Endothelial cell of umbilical vein (primary cell): ENCODE results near the gene KIAA1217. TPM values are rescaled to one million over a fixed set of nuclear protein-coding genes. Genes with fewer than 3 reads are reported as not detected.

ENCODE experiments used
- BruUV-seq: library from RNA; stranded (reverse); fragments of 400-500 nt; replicated peaks from 2 replicates; lab custom pipeline; 2021; lab: Mats Ljungman, UMichigan
- CTCF ChIA-PET: fragments of 300-600, 350-600 bp; sonication (Branson Sonifier 250); formaldehyde crosslinking; loops from one replicate; lab custom pipeline; 2021; ENCODE audit warnings: antibody characterized with exemption, inconsistent platforms; lab: Charles Lee
- POLR2A ChIA-PET: fragments of 300-600, 350-600 bp; sonication (Branson Sonifier 250); formaldehyde crosslinking; loops from one replicate; lab custom pipeline; 2021; ENCODE audit warnings: antibody characterized with exemption, inconsistent platforms; lab: Charles Lee
- DNase-seq: peaks from one replicate; pipeline ENCODE4 v3.0.0-alpha.2; 2011; ENCODE audit warnings: low read depth, low spot score
- FAIRE-seq: peaks from 2 replicates; lab custom pipeline; 2011; peaks lifted over from hg19 to GRCh38; lab: Jason Lieb, UNC
- H2AFZ ChIP-seq: 2 replicates; pipeline ENCODE4 v1.6.0; 2012; ENCODE audit warnings: low read depth, low read length, control low read depth, inconsistent platforms
- H3K27ac ChIP-seq: 2 replicates; pipeline ENCODE4 v1.5.1; 2011; ENCODE audit warnings: low read depth, mild to moderate bottlenecking, control low read depth, low read length, moderate library complexity; ENCODE audit not compliant: insufficient read depth
- H3K27me3 ChIP-seq, 2 experiments: 2 replicates each; pipeline versions ENCODE4 v1.6.0 to v1.6.1; 2011; ENCODE audit warnings: low read length in 2 of 2, mixed read lengths in 1 of 2; ENCODE audit not compliant: control insufficient read depth in 2 of 2, insufficient read depth in 2 of 2
- H3K36me3 ChIP-seq, 2 experiments: 2 replicates in 1 of 2; 3 replicates in 1 of 2; pipeline ENCODE4 v1.5.1; 2011; ENCODE audit warnings: low read length in 2 of 2, mild to moderate bottlenecking in 1 of 2, moderate library complexity in 1 of 2; ENCODE audit not compliant: control insufficient read depth in 2 of 2, insufficient read depth in 2 of 2; ENCODE audit errors: extremely low read depth in 1 of 2
- H3K4me1 ChIP-seq: 3 replicates; pipeline ENCODE4 v1.5.1; 2011; ENCODE audit warnings: mild to moderate bottlenecking, low read length; ENCODE audit not compliant: control insufficient read depth, insufficient read depth; ENCODE audit errors: extremely low read depth
- H3K4me2 ChIP-seq: 2 replicates; pipeline ENCODE4 v1.6.1; 2011; ENCODE audit warnings: low read length, control low read depth, mixed read lengths; ENCODE audit not compliant: insufficient read depth
- H3K4me3 ChIP-seq, 3 experiments: fragments of 200-600 bp in 1 of 3; sonication (generic), shearing (Covaris generic) in 1 of 3; replicated peaks in 1 of 3; 2 replicates each; pipeline ENCODE4 v1.5.1; 2011 to 2016; ENCODE audit warnings: control low read depth in 3 of 3, low read length in 3 of 3, mild to moderate bottlenecking in 2 of 3, inconsistent platforms in 1 of 3, low read depth in 1 of 3, moderate library complexity in 1 of 3; ENCODE audit not compliant: insufficient read depth in 1 of 3
- H3K79me2 ChIP-seq: 2 replicates; pipeline ENCODE4 v1.6.0; 2012; ENCODE audit warnings: low read length, inconsistent platforms; ENCODE audit not compliant: control insufficient read depth, insufficient read depth
- H3K9ac ChIP-seq: replicated peaks from 2 replicates; pipeline ENCODE3; 2011; ENCODE audit warnings: low read length, control low read depth; ENCODE audit not compliant: insufficient read depth; ENCODE audit errors: extremely low read depth
- H3K9me1 ChIP-seq: replicated peaks from 3 replicates; pipeline ENCODE4 v1.6.0; 2011; ENCODE audit warnings: mild to moderate bottlenecking, low read length; ENCODE audit not compliant: control insufficient read depth, insufficient read depth; ENCODE audit errors: extremely low read depth
- H3K9me3 ChIP-seq: replicated peaks from 2 replicates; pipeline ENCODE4 v1.5.1; 2012; ENCODE audit warnings: low read length, inconsistent platforms; ENCODE audit not compliant: control insufficient read depth, insufficient read depth
- H4K20me1 ChIP-seq: replicated peaks from 2 replicates; pipeline ENCODE3; 2011; ENCODE audit warnings: mild to moderate bottlenecking, low read length; ENCODE audit not compliant: control insufficient read depth, insufficient read depth; ENCODE audit errors: extremely low read depth
- CTCF ChIP-seq, 2 donors: IDR thresholded peaks; 1 replicate in 1 of 2; 2 replicates in 1 of 2; pipeline ENCODE4 v1.5.1; 2011; ENCODE audit warnings: low read length in 2 of 2, mild to moderate bottlenecking in 2 of 2, moderate library complexity in 2 of 2, control low read depth in 1 of 2, inconsistent platforms in 1 of 2, low read depth in 1 of 2; ENCODE audit not compliant: insufficient read depth in 1 of 2; ENCODE audit errors: extremely low read depth in 1 of 2
- FOS ChIP-seq: IDR thresholded peaks from 2 replicates; pipeline ENCODE4 v1.6.1; 2011; ENCODE audit warnings: mild to moderate bottlenecking, low read length, moderate library complexity, borderline replicate concordance; ENCODE audit not compliant: insufficient read depth
- GATA2 ChIP-seq: IDR thresholded peaks from 2 replicates; pipeline ENCODE4 v1.7.0; 2011; ENCODE audit warnings: low read depth, mild to moderate bottlenecking, moderate library complexity, mixed read lengths, low read length; ENCODE audit not compliant: insufficient read length, insufficient read depth
- JUN ChIP-seq: IDR thresholded peaks from 2 replicates; pipeline ENCODE4 v1.6.1; 2011; ENCODE audit warnings: borderline replicate concordance, low read depth; ENCODE audit not compliant: insufficient read length, insufficient read depth
- POLR2A ChIP-seq: IDR thresholded peaks from 2 replicates; pipeline ENCODE4 v1.6.1; 2012; ENCODE audit warnings: low read depth, mild to moderate bottlenecking, control low read depth, low read length
- POLR2AphosphoS5 ChIP-seq: IDR thresholded peaks from 2 replicates; pipeline ENCODE4 v1.6.1; 2012; ENCODE audit warnings: low read depth, mild to moderate bottlenecking, control low read depth, low read length, moderate library complexity; ENCODE audit not compliant: insufficient read depth
- dilution Hi-C: fragments of 300-500 bp; cut with MboI; formaldehyde crosslinking; loops from one replicate; pipeline ENCODE4 v1.15.0; 2019; ENCODE audit warnings: low sequenced_read_pairs; ENCODE audit not compliant: extremely low pct_ligation_motif_present
- intact Hi-C: fragments of 100-400 bp; cut with micrococcal nuclease; formaldehyde crosslinking; loops from one replicate; pipeline ENCODE4 v1.10.0; 2022
- polyA plus RNA-seq, 4 experiments: library from polyadenylated mRNA; depleted of rRNA in 3 of 4; stranded (reverse) in 3 of 4; unstranded in 1 of 4; fragments of >200 nt; gene quantifications; 2 replicates each; pipeline versions ENCODE4 v1.2.1 to v1.2.3, GENCODE V29; 2011 to 2012; ENCODE audit warnings: missing spikeins in 1 of 4
- total RNA-seq: library from RNA; stranded (reverse); gene quantifications from 2 replicates; pipeline ENCODE4 v1.2.3, GENCODE V29; 2021

The KIAA1217 gene
- total and polyA plus RNA-seq, 2 donors (not counting 3 experiments of a cell fraction or from before 2014, with no cell fraction given) = 0.83 to 10.3 TPM

- CTCF ChIA-PET = no interaction called here
- POLR2A ChIA-PET = no interaction called here
Measured at GRCh38 chr10:24353319-24353718, 144.4 kb downstream of the KIAA1217 start.

More at GRCh38 chr10:24353319-24353718, 144.4 kb downstream of the KIAA1217 start:
- Histone ChIP-seq H4K20me1 (no peaks in the 10 kb centered on the region), H3K27me3 (no peaks in the 10 kb centered on the region), H3K36me3 (no peaks in the 10 kb centered on the region), H3K9me3 (no peaks in the 10 kb centered on the region), H3K9ac (no peak overlapping the region), H3K4me2 (no peak overlapping the region), H3K9me1 (no peaks in the 10 kb centered on the region), H3K4me1 (no peaks in the 10 kb centered on the region), H3K79me2 (no peaks in the 10 kb centered on the region), H3K27ac (no peak overlapping the region), H3K4me3 (no peak overlapping the region), H2AFZ (no peak overlapping the region)
- FAIRE-seq (no peak), DNase-seq (no peak)
- no TSS peak for BruUV-seq
- TF ChIP-seq CTCF (IDR thresholded peaks at IDR 0.05; ENCODE audit: extremely low read depth in 1 of 2, insufficient read depth in 1 of 2, low read depth in 1 of 2, low read length in 2 of 2) (no peak), JUN (no peak), POLR2A (no peak), FOS (no peak), GATA2 (no peak), POLR2AphosphoS5 (no peak)
- intact Hi-C loops = no loop called here
- dilution Hi-C loops = no loop called here
